Measurements from ENCODE around the gene MCM6.

DNA sequence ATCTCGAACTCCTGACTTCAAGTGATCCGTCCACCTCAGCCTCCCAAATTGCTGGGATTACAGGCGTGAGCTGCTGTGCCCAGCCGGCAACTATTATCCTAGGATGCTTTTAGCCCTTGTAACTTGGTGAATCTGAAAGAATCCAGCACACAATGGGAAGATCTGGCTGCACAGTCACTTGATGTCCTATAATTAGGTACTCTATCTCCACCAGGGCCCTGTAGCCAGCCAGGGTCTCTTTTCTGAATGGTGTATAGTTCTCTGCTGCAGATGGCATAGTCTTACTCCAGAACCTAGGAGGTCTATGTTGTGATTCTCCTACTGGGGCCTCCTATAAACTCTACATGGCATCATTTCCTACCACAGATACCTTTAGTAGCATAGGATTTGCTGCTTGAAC is 13.9 kb upstream of the MCM6 start:
- TF ChIP-seq, protein P1, sequence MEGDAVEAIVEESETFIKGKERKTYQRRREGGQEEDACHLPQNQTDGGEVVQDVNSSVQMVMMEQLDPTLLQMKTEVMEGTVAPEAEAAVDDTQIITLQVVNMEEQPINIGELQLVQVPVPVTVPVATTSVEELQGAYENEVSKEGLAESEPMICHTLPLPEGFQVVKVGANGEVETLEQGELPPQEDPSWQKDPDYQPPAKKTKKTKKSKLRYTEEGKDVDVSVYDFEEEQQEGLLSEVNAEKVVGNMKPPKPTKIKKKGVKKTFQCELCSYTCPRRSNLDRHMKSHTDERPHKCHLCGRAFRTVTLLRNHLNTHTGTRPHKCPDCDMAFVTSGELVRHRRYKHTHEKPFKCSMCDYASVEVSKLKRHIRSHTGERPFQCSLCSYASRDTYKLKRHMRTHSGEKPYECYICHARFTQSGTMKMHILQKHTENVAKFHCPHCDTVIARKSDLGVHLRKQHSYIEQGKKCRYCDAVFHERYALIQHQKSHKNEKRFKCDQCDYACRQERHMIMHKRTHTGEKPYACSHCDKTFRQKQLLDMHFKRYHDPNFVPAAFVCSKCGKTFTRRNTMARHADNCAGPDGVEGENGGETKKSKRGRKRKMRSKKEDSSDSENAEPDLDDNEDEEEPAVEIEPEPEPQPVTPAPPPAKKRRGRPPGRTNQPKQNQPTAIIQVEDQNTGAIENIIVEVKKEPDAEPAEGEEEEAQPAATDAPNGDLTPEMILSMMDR (IDR thresholded peaks at IDR 0.05; ENCODE audit: insufficient read depth, low read length, poor library complexity, severe bottlenecking): no peak
- no peak for TF ChIP-seq EZH2phosphoT487 (conservative IDR thresholded peaks at IDR 0.05; ENCODE audit: low read length)

All from SU-DHL-6 (cell line).